KMS-11 (cell line): ENCODE data around the gene CCNJL.

Experiments used
- H2AFZ ChIP-seq: fragments of 200-600 bp; sonication (generic); 2 replicates; pipeline ENCODE4 v1.6.1; 2016; ENCODE audit warnings: antibody characterized with exemption, mixed run types, low read depth
- H3K27ac ChIP-seq: fragments of 200-600 bp; sonication (generic); 2 replicates; pipeline ENCODE4 v1.6.1; 2016; ENCODE audit warnings: mild to moderate bottlenecking, mixed run types
- H3K27me3 ChIP-seq: fragments of 200-600 bp; sonication (generic); 2 replicates; pipeline ENCODE4 v1.6.1; 2017; ENCODE audit warnings: mild to moderate bottlenecking, low read depth, mixed run types, moderate library complexity; ENCODE audit not compliant: insufficient read depth
- H3K36me3 ChIP-seq: fragments of 200-600 bp; sonication (generic); 2 replicates; pipeline ENCODE4 v1.6.1; 2017; ENCODE audit warnings: mild to moderate bottlenecking, mixed run types; ENCODE audit not compliant: insufficient read depth
- H3K4me1 ChIP-seq: fragments of 200-600 bp; sonication (generic); 2 replicates; pipeline ENCODE4 v1.6.1; 2016; ENCODE audit warnings: mild to moderate bottlenecking, low read depth, mixed run types; ENCODE audit not compliant: poor library complexity, severe bottlenecking
- H3K4me2 ChIP-seq: fragments of 200-600 bp; sonication (generic); 2 replicates; pipeline ENCODE4 v1.7.0; 2016; ENCODE audit warnings: mild to moderate bottlenecking, mixed run types
- H3K4me3 ChIP-seq: fragments of 200-600 bp; sonication (generic); IDR thresholded peaks from 2 replicates; pipeline ENCODE4 v1.6.1; 2017; ENCODE audit warnings: low read depth, low read length, mixed read lengths; ENCODE audit not compliant: insufficient read depth
- H3K79me2 ChIP-seq: fragments of 200-600 bp; sonication (generic); 2 replicates; pipeline ENCODE4 v1.6.1; 2016; ENCODE audit warnings: low read depth, mixed run types; ENCODE audit not compliant: insufficient read depth
- H3K9ac ChIP-seq: fragments of 200-600 bp; sonication (generic); 2 replicates; pipeline ENCODE4 v1.6.1; 2016; ENCODE audit warnings: mild to moderate bottlenecking, mixed run types
- H4K20me1 ChIP-seq: fragments of 200-600 bp; sonication (generic); 2 replicates; pipeline ENCODE4 v1.6.1; 2016; ENCODE audit warnings: mild to moderate bottlenecking, mixed run types; ENCODE audit not compliant: insufficient read depth
- CTCF ChIP-seq: fragments of 200-600 bp; sonication (generic); conservative IDR thresholded peaks from 2 replicates; pipeline ENCODE4 v1.6.1; 2017; ENCODE audit warnings: low read depth, mild to moderate bottlenecking, antibody characterized with exemption, low read length, moderate library complexity, mixed read lengths

The CCNJL gene

GRCh38 chr5:160290751-160291150 lies 21.6 kb downstream of the CCNJL start:
- Histone ChIP-seq H3K4me1 (peaks cover 22% of the 10 kb centered on the region), H3K4me2 (no peak overlapping the region), H3K9ac (no peak overlapping the region), H3K4me3 (no peak overlapping the region), H4K20me1 (no peaks in the 10 kb centered on the region), H3K27me3 (no peaks in the 10 kb centered on the region), H2AFZ (no peak overlapping the region), H3K36me3 (no peaks in the 10 kb centered on the region), H3K27ac (no peak overlapping the region), H3K79me2 (no peaks in the 10 kb centered on the region)
- TF ChIP-seq CTCF: no peak

GRCh38 chr5:160289721-160290120 lies 22.6 kb downstream of the CCNJL start:
- no peaks in the 10 kb centered on the region for H4K20me1 ChIP-seq
- peaks cover 22% of the 10 kb centered on the region for H3K4me1 ChIP-seq
- H3K27ac ChIP-seq: no peak overlapping the region
- no peak overlapping the region for H3K4me2 ChIP-seq
- H3K9ac ChIP-seq: no peak overlapping the region
- no peak overlapping the region for H3K4me3 ChIP-seq
- no peak overlapping the region for H2AFZ ChIP-seq
- no peaks in the 10 kb centered on the region for H3K79me2 ChIP-seq
- H3K27me3 ChIP-seq: no peaks in the 10 kb centered on the region
- no peaks in the 10 kb centered on the region for H3K36me3 ChIP-seq
- no peak for TF ChIP-seq CTCF

GRCh38 chr5:160289356-160289651 lies 23.1 kb downstream of the CCNJL start:
- no peak overlapping the region for H3K27ac ChIP-seq
- H3K36me3 ChIP-seq: no peaks in the 10 kb centered on the region
- H3K4me3 ChIP-seq: no peak overlapping the region
- no peaks in the 10 kb centered on the region for H3K27me3 ChIP-seq
- no peak overlapping the region for H3K9ac ChIP-seq
- H3K79me2 ChIP-seq: no peaks in the 10 kb centered on the region
- H3K4me1 ChIP-seq: peaks cover 22% of the 10 kb centered on the region
- H4K20me1 ChIP-seq: no peaks in the 10 kb centered on the region
- no peak for TF ChIP-seq CTCF
- no peak overlapping the region for H2AFZ ChIP-seq
- no peak overlapping the region for H3K4me2 ChIP-seq

- peaks cover 22% of the 10 kb centered on the region for H3K4me1 ChIP-seq
- no peaks in the 10 kb centered on the region for H4K20me1 ChIP-seq
- TF ChIP-seq CTCF: no peak
- no peak overlapping the region for H3K9ac ChIP-seq
- H3K27me3 ChIP-seq: no peaks in the 10 kb centered on the region
- no peaks in the 10 kb centered on the region for H3K79me2 ChIP-seq
- no peak overlapping the region for H3K27ac ChIP-seq
- no peak overlapping the region for H2AFZ ChIP-seq
- H3K36me3 ChIP-seq: no peaks in the 10 kb centered on the region
- H3K4me2 ChIP-seq: no peak overlapping the region
- H3K4me3 ChIP-seq: no peak overlapping the region
Measured at GRCh38 chr5:160287378-160288051, 24.8 kb downstream of the CCNJL start.
